ENCODE data around the gene IL1RAP. TPM values are rescaled to one million over a fixed set of nuclear protein-coding genes. Genes with fewer than 3 reads are reported as not detected.
"Not testable (repeated sequence)": the region's sequence is repeated elsewhere in the genome, so short reads cannot be mapped to it uniquely, and the experiment has no call there.

The IL1RAP gene
- polyA plus RNA-seq, 6 donors from 2014 or later = 2.4 to 5.8 (median 3.4) TPM

- no peaks in the 10 kb centered on the region for H3K4me1 Mint-ChIP-seq
- H3K27ac Mint-ChIP-seq = peak overlapping the region in 2 of 6 donors; percentile 25 to 47
- H3K36me3 Mint-ChIP-seq = peaks cover 16 to 23% of the 10 kb centered on the region in 2 donors
- no peaks in the 10 kb centered on the region for H3K9me3 Mint-ChIP-seq
- no peaks in the 10 kb centered on the region for H3K27me3 Mint-ChIP-seq
- no peak overlapping the region for H3K4me3 Mint-ChIP-seq
- ATAC-seq (ENCODE audit: low read depth in 2 of 2) = no peak
- DNase-seq = no peak
Observed at GRCh38 chr3:190645932-190646460, 132.1 kb downstream of the IL1RAP start.

GRCh38 chr3:190646996-190647395 is 133.1 kb downstream of the IL1RAP start:
- no peak for DNase-seq
- no peak overlapping the region for H3K27ac Mint-ChIP-seq

GRCh38 chr3:190655933-190656332 is 142.0 kb downstream of the IL1RAP start:
- DNase-seq (no peak), ATAC-seq (ENCODE audit: low read depth in 2 of 2) (no peak)
- no peak overlapping the region for H3K27ac Mint-ChIP-seq
- H3K4me3 Mint-ChIP-seq = no peak overlapping the region
- H3K4me1 Mint-ChIP-seq = no peaks in the 10 kb centered on the region
- peaks cover 0 to 5% of the 10 kb centered on the region in 2 donors for H3K36me3 Mint-ChIP-seq
- H3K27me3 Mint-ChIP-seq = peaks cover 4 to 9% (median 4%) of the 10 kb centered on the region in 3 donors
- H3K9me3 Mint-ChIP-seq = no peaks in the 10 kb centered on the region

More at GRCh38 chr3:190646996-190647395, 133.1 kb downstream of the IL1RAP start:
- no peak for ATAC-seq (ENCODE audit: low read depth in 2 of 2)
- Mint-ChIP-seq H3K27me3 (no peaks in the 10 kb centered on the region), H3K4me3 (no peak overlapping the region), H3K36me3 (peaks cover 16 to 27% of the 10 kb centered on the region in 2 donors), H3K9me3 (no peaks in the 10 kb centered on the region), H3K4me1 (no peaks in the 10 kb centered on the region)

GRCh38 chr3:190658106-190658505 is 144.2 kb downstream of the IL1RAP start:
- Mint-ChIP-seq H3K36me3 (no peaks in the 10 kb centered on the region), H3K27me3 (peaks cover 4 to 10% (median 9%) of the 10 kb centered on the region in 3 donors), H3K4me1 (no peaks in the 10 kb centered on the region), H3K9me3 (no peaks in the 10 kb centered on the region), H3K4me3 (no peak overlapping the region), H3K27ac (no peak overlapping the region)
- DNase-seq (no peak), ATAC-seq (ENCODE audit: low read depth in 2 of 2) (no peak)

GRCh38 chr3:190666821-190667220 is 152.9 kb downstream of the IL1RAP start:
- DNase-seq (no peak), ATAC-seq (ENCODE audit: low read depth in 2 of 2) (no peak)
- Mint-ChIP-seq H3K27ac (no peak overlapping the region), H3K9me3 (no peaks in the 10 kb centered on the region), H3K4me3 (no peak overlapping the region), H3K27me3 (peaks cover 0 to 4% (median 4%) of the 10 kb centered on the region in 3 donors), H3K36me3 (no peaks in the 10 kb centered on the region), H3K4me1 (no peaks in the 10 kb centered on the region)

GRCh38 chr3:190671658-190672057 is 157.8 kb downstream of the IL1RAP start:
- ATAC-seq (ENCODE audit: low read depth in 2 of 2) = no peak
- DNase-seq = no peak
- H3K4me3 Mint-ChIP-seq = no peak overlapping the region
- peaks cover 0 to 4% (median 0%) of the 10 kb centered on the region in 3 donors for H3K27me3 Mint-ChIP-seq
- H3K36me3 Mint-ChIP-seq = no peaks in the 10 kb centered on the region
- H3K27ac Mint-ChIP-seq = no peak overlapping the region
- H3K4me1 Mint-ChIP-seq = peaks cover 0 to 6% (median 0%) of the 10 kb centered on the region in 3 donors
- H3K9me3 Mint-ChIP-seq = no peaks in the 10 kb centered on the region

GRCh38 chr3:190673148-190673547 is 159.3 kb downstream of the IL1RAP start:
- DNase-seq (no peak), ATAC-seq (ENCODE audit: low read depth in 2 of 2) (no peak)
- Mint-ChIP-seq H3K9me3 (peaks cover 0 to 6% (median 3%) of the 10 kb centered on the region in 7 donors), H3K27ac (no peak overlapping the region), H3K36me3 (peaks cover 2 to 3% of the 10 kb centered on the region in 2 donors), H3K4me1 (peaks cover 0 to 6% (median 0%) of the 10 kb centered on the region in 3 donors), H3K4me3 (no peak overlapping the region), H3K27me3 (no peaks in the 10 kb centered on the region)

- Mint-ChIP-seq H3K4me1 (peaks cover 0 to 6% (median 0%) of the 10 kb centered on the region in 3 donors), H3K36me3 (peaks cover 4 to 7% of the 10 kb centered on the region in 2 donors), H3K27ac (peak overlapping the region in 1 of 6 donors; percentile 8), H3K27me3 (peaks cover 0 to 3% (median 0%) of the 10 kb centered on the region in 3 donors), H3K9me3 (peaks cover 1 to 11% (median 6%) of the 10 kb centered on the region in 7 donors), H3K4me3 (no peak overlapping the region)
- DNase-seq (no peak), ATAC-seq (ENCODE audit: low read depth in 2 of 2) (no peak)
Observed at GRCh38 chr3:190676481-190676880, 162.6 kb downstream of the IL1RAP start.

- peaks cover 3 to 11% (median 6%) of the 10 kb centered on the region in 7 donors for H3K9me3 Mint-ChIP-seq
- H3K27ac Mint-ChIP-seq = no peak overlapping the region
- peaks cover 0 to 7% (median 0%) of the 10 kb centered on the region in 3 donors for H3K27me3 Mint-ChIP-seq
- H3K36me3 Mint-ChIP-seq = peaks cover 7 to 9% of the 10 kb centered on the region in 2 donors
- H3K4me1 Mint-ChIP-seq = peaks cover 0 to 6% (median 0%) of the 10 kb centered on the region in 3 donors
- DNase-seq (no peak), ATAC-seq (ENCODE audit: low read depth in 2 of 2) (no peak)
- H3K4me3 Mint-ChIP-seq = no peak overlapping the region
Observed at GRCh38 chr3:190677001-190677400, 163.1 kb downstream of the IL1RAP start.

- Mint-ChIP-seq H3K27ac (peak overlapping the region in 1 of 6 donors; percentile 81), H3K9me3 (peaks cover 3 to 11% (median 6%) of the 10 kb centered on the region in 7 donors)
- DNase-seq; H3K27me3 Mint-ChIP-seq; ATAC-seq (ENCODE audit: low read depth in 2 of 2); H3K36me3 Mint-ChIP-seq; H3K4me1 Mint-ChIP-seq; H3K4me3 Mint-ChIP-seq: not testable (repeated sequence)
Observed at GRCh38 chr3:190677868-190678267, 164.0 kb downstream of the IL1RAP start.

- Mint-ChIP-seq H3K27ac (no peak overlapping the region), H3K27me3 (peaks cover 0 to 7% (median 0%) of the 10 kb centered on the region in 3 donors), H3K36me3 (peaks cover 7 to 9% of the 10 kb centered on the region in 2 donors), H3K9me3 (peaks cover 3 to 11% (median 6%) of the 10 kb centered on the region in 7 donors), H3K4me3 (no peak overlapping the region), H3K4me1 (peaks cover 0 to 3% (median 0%) of the 10 kb centered on the region in 3 donors)
- no peak for DNase-seq
- no peak for ATAC-seq (ENCODE audit: low read depth in 2 of 2)
Observed at GRCh38 chr3:190680691-190681090, 166.8 kb downstream of the IL1RAP start.

- DNase-seq (no peak), ATAC-seq (ENCODE audit: low read depth in 2 of 2) (no peak)
- peaks cover 0 to 12% (median 11%) of the 10 kb centered on the region in 3 donors for H3K27me3 Mint-ChIP-seq
- peaks cover 9 to 14% of the 10 kb centered on the region in 2 donors for H3K36me3 Mint-ChIP-seq
- peaks cover 0 to 16% (median 5%) of the 10 kb centered on the region in 7 donors for H3K9me3 Mint-ChIP-seq
- no peaks in the 10 kb centered on the region for H3K4me1 Mint-ChIP-seq
- H3K4me3 Mint-ChIP-seq = no peak overlapping the region
- H3K27ac Mint-ChIP-seq = no peak overlapping the region
Observed at GRCh38 chr3:190684776-190685175, 170.9 kb downstream of the IL1RAP start.

GRCh38 chr3:190686011-190686410 is 172.1 kb downstream of the IL1RAP start:
- Mint-ChIP-seq H3K27ac (no peak overlapping the region), H3K4me3 (no peak overlapping the region), H3K36me3 (peaks cover 9 to 14% of the 10 kb centered on the region in 2 donors), H3K27me3 (peaks cover 0 to 12% (median 11%) of the 10 kb centered on the region in 3 donors), H3K9me3 (peaks cover 0 to 16% (median 5%) of the 10 kb centered on the region in 7 donors), H3K4me1 (no peaks in the 10 kb centered on the region)
- DNase-seq (no peak), ATAC-seq (ENCODE audit: low read depth in 2 of 2) (no peak)

- ATAC-seq (ENCODE audit: low read depth in 2 of 2) (no peak), DNase-seq (no peak)
- H3K27ac Mint-ChIP-seq = no peak overlapping the region
- no peaks in the 10 kb centered on the region for H3K4me1 Mint-ChIP-seq
- peaks cover 0 to 16% (median 5%) of the 10 kb centered on the region in 7 donors for H3K9me3 Mint-ChIP-seq
- peaks cover 0 to 11% (median 5%) of the 10 kb centered on the region in 3 donors for H3K27me3 Mint-ChIP-seq
- H3K4me3 Mint-ChIP-seq = no peak overlapping the region
- peaks cover 4 to 14% of the 10 kb centered on the region in 2 donors for H3K36me3 Mint-ChIP-seq
Observed at GRCh38 chr3:190690246-190690645, 176.4 kb downstream of the IL1RAP start.

Data from naive B cell (primary cell).